Adrenal gland (tissue), 12 donors: ENCODE results near the gene COL4A1. TPM values are rescaled to one million over a fixed set of nuclear protein-coding genes. Genes with fewer than 3 reads are reported as not detected.

ENCODE experiments used
- DNase-seq, 7 donors: peaks; one replicate each; pipeline ENCODE4 v3.0.0-alpha.2; 2019 to 2020
- H3K27ac ChIP-seq, 5 donors: fragments of 200-600 bp; sonication (generic) in 4 of 5; 1 replicate in 3 of 5; 2 replicates in 2 of 5; pipeline versions ENCODE4 v1.5.1 to v1.8.0; 2016 to 2020; ENCODE audit warnings: mild to moderate bottlenecking in 1 of 5
- H3K27me3 ChIP-seq: fragments of 200-600 bp; 2 replicates; pipeline ENCODE4 v1.8.0; 2021
- H3K36me3 ChIP-seq, 2 donors: fragments of 200-600 bp; replicated peaks in 1 of 2; 1 replicate in 1 of 2; 2 replicates in 1 of 2; pipeline versions ENCODE4 v1.5.1 to v1.8.0; 2018 to 2022
- H3K4me1 ChIP-seq, 2 donors: fragments of 200-600 bp; replicated peaks in 1 of 2; 1 replicate in 1 of 2; 2 replicates in 1 of 2; pipeline versions ENCODE4 v1.5.1 to v1.8.0; 2018 to 2021
- H3K4me3 ChIP-seq, 4 donors: fragments of 200-600 bp; sonication (generic) in 3 of 4; one replicate each; pipeline ENCODE4 v1.5.1; 2016 to 2018
- H3K9me3 ChIP-seq, 3 donors: fragments of 200-600 bp; sonication (generic) in 1 of 3; replicated peaks in 1 of 3; 1 replicate in 2 of 3; 2 replicates in 1 of 3; pipeline versions ENCODE4 v1.5.1 to v1.8.0; 2016 to 2021
- CTCF ChIP-seq, 6 experiments: fragments of 450-650 bp in 4 of 6; fragments of 200-600 bp in 2 of 6; sonication (generic) in 1 of 6; IDR thresholded peaks; 1 replicate in 5 of 6; 2 replicates in 1 of 6; pipeline versions ENCODE4 v1.5.1 to v1.8.0; 2016 to 2021; ENCODE audit warnings: antibody characterized with exemption in 6 of 6, mild to moderate bottlenecking in 2 of 6, moderate library complexity in 1 of 6
- POLR2A ChIP-seq, 2 donors: fragments of 450-650 bp; IDR thresholded peaks; one replicate each; pipeline ENCODE4 v1.6.1; 2017; ENCODE audit warnings: antibody characterized with exemption in 2 of 2, mild to moderate bottlenecking in 2 of 2, moderate library complexity in 1 of 2
- WGBS, 4 donors: extraction: QIAGEN DNeasy Blood & Tissue Kit in 2 of 4; methylation state at CpG; one replicate each; pipeline versions ENCODE4 v1.1.5 to v1.1.7; 2013 to 2017; 5-methylcytosine and 5-hydroxymethylcytosine counted together
- intact Hi-C, 2 donors: fragments of 100-400 bp; cut with DNase I; formaldehyde crosslinking; loops; one replicate each; pipeline versions ENCODE4 v1.14.1 to v1.15.0; 2022 to 2023
- polyA plus RNA-seq, 3 donors: library from polyadenylated mRNA; stranded (reverse); fragments of 200-250 nt in 2 of 3; fragments of 350-450 nt in 1 of 3; fragmentation: Illumina TruSeq in 1 of 3; extraction: RNeasy Lipid Tissue Mini Kit (QIAGEN cat#74804) in 1 of 3; gene quantifications; one replicate each; pipeline ENCODE4 v1.2.3, GENCODE V29; 2013 to 2014
- total RNA-seq, 9 donors: library from RNA; depleted of rRNA in 4 of 9; stranded (reverse); fragments of >200 nt in 4 of 9; fragments of 120-200 nt in 1 of 9; fragmentation: NEBNext Ultra II Directional in 1 of 9; extraction: Animal tissue kit (Norgen Biotek cat#: 25700) in 1 of 9; gene quantifications; one replicate each; pipeline versions ENCODE4 v1.1.0 to v1.2.4, GENCODE V29; 2013 to 2023
- donor health status: healthy with polysubstance abuse.
- donor health status: Bipolar disorder and iron deficiency.
- donor health status: DM: yes; HTN: yes; CAD: no.
- donor health status: DM: no; HTN: no; CAD: no.
- donor health status: DM: no; HTN: no; CAD: no.
- donor health status: DM: yes; HTN: yes; CAD: no.

The COL4A1 gene
- total and polyA plus RNA-seq, 12 donors = 62.4 to 364 (median 183) TPM

DNA sequence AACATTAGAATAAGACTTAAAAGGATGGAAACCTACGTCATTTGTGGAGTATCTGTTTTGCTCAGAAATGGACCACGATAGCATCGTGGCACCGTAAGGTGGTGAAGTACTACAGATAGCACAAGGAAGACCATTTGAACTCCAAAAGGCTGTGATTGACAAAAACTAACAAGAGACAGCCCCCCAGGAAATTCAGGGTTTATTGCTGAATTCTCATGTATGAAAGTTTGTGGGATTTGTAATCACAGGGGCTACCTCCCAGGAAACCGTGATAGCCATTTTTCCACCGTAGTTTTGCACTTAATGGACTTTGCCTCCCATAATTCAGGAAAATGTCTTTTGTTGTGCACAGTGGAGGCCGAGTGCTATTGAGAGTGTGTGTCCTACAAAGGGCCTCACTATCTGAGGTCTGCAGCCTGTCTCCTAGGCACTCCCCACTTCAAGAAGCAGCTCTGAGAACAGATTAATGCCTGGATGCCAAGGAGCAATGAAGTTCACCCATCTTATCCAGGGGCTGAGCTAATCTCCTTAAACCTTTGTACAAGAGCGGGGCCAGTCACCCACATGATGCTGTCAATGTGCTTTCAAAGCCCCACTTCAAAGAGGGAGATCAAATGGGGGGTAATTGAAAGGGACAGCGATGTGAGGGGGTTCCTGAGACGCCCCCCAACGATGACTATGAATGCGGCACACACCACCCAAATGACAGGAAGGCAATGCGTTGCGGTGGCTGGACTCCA is 182.6 kb downstream of the COL4A1 start:
- intact Hi-C loops = no loop called here
- Histone ChIP-seq H3K36me3 (no peaks in the 10 kb centered on the region), H3K4me3 (no peak overlapping the region), H3K9me3 (no peaks in the 10 kb centered on the region), H3K27me3 (no peaks in the 10 kb centered on the region), H3K27ac (no peak overlapping the region), H3K4me1 (peaks cover 4 to 13% of the 10 kb centered on the region in 2 donors)
- DNase-seq = no peak
- TF ChIP-seq POLR2A (IDR thresholded peaks at IDR 0.05) (no peak), CTCF (IDR thresholded peaks at IDR 0.05) (no peak)
- 82 to 93% (median 88%) methylated on average over 13 to 14 of the region's 14 CpGs for WGBS, 4 donors

DNA sequence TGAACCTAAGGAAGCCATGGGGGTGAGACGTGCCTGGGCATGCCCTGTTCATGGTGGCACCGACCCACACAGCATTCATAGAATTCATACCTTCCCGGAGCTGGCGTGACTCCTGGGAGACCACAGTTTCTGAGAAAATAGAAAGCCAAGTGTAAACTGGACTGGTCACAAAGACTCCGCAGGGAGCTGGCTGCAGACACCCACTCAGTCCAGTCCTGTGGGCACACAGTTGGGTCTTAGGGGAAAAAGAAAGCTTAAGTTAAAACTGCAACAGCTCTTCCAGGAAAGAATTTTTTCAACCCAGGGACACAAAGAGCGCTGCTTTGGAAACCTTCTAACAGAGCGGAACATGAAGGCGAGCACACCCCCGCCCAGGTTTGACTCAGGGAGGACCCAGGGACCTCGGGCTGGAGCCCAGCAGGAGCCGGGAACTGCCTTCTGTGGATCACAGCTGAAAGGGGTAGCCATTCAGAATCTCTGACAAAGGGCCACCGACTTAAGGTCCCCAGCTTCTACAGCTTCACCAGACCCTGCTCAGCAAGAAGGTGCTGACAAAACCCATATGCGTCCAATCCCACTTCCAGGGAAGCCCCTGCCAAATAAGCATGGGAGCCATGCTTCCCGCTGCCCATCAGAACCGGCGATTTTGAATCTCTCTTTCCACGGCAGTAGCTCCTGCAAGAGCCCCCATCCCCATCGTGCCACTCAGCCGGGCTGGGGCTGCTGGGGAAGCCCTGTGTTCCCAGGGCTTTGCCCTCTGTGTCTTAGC is 183.7 kb downstream of the COL4A1 start:
- DNase-seq = no peak
- WGBS, 4 donors = 84 to 95% (median 88%) methylated on average over 11 to 19 of the region's 19 CpGs
- H3K4me1 ChIP-seq = peaks cover 4 to 13% of the 10 kb centered on the region in 2 donors
- no peak overlapping the region for H3K27ac ChIP-seq
- H3K27me3 ChIP-seq = no peaks in the 10 kb centered on the region
- H3K4me3 ChIP-seq = no peak overlapping the region
- H3K9me3 ChIP-seq = no peaks in the 10 kb centered on the region
- no peaks in the 10 kb centered on the region for H3K36me3 ChIP-seq
- TF ChIP-seq POLR2A (IDR thresholded peaks at IDR 0.05) = no peak
- TF ChIP-seq CTCF (IDR thresholded peaks at IDR 0.05) = no peak
- intact Hi-C loops = no loop called here

- 56 to 82% (median 73%) methylated on average over 6 of the region's 6 CpGs for WGBS, 4 donors
- TF ChIP-seq POLR2A (IDR thresholded peaks at IDR 0.05) (no peak), CTCF (IDR thresholded peaks at IDR 0.05) (no peak)
- Histone ChIP-seq H3K27ac (no peak overlapping the region), H3K4me3 (no peak overlapping the region), H3K4me1 (peaks cover 4 to 10% of the 10 kb centered on the region in 2 donors), H3K9me3 (no peaks in the 10 kb centered on the region), H3K27me3 (no peaks in the 10 kb centered on the region), H3K36me3 (no peaks in the 10 kb centered on the region)
- intact Hi-C loops = no loop called here
- DNase-seq = no peak
Measured at GRCh38 chr13:110121422-110122083, 185.4 kb downstream of the COL4A1 start.
